Stimulated activated CD8-positive, alpha-beta memory T cell treated with anti-CD3 and anti-CD28 coated beads, Interleukin-12 subunit alpha, Interleukin-12 subunit beta, amount 100 ng/mL, for 24 hours (primary cell): ENCODE measurements around the gene SLC41A2.
A peak's percentile ranks its signal among the peaks of the same experiment; 100 is the strongest.

Experiments
- DNase-seq: peaks from one replicate; pipeline ENCODE4 v3.0.0-alpha.2; 2020; ENCODE audit errors: extremely low read depth

SLC41A2 gene

DNA sequence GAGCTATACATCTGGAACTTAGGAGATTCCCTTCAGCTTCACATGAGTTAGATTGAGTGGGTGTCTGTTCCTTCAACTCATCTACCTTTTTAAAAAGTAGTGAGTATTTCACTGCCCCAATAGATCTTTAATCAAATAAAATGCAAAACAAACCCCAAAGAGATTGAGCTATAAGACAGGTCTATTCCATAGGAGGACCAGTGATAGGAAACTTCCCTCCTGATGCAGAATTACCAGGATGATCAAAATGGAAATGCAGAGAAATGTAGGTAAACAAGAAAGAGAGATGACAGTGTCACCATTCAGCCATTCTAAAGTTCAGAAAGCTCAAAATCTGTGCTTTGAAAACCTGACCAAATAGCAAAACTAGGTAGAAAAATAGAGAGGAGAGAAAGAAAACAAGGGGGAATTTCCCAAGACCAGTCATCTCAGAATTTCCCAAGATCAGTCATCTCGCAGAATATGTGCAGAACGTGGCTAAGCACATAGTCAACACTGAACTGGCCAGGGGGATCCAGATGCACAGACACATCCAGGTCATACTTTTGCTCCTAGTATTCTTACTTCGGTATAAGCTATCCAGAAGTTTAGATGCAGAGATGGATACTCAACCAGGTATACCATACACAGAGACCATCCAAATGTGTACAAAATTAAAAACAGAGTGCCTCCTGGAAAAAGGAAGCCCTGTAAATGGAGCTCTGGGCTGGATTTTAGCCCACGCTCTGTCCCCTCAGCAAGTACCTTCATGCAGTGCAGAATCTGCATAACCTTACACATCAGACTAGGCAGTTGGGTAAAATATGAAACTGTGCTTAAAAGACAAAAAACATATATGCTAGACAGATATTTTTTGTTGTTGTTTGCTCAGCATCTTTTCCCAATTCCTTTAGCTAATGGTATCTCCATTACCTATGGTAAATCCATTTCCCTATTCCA is 27.4 kb downstream of the SLC41A2 start:
- DNase-seq: peak; percentile 11

DNA sequence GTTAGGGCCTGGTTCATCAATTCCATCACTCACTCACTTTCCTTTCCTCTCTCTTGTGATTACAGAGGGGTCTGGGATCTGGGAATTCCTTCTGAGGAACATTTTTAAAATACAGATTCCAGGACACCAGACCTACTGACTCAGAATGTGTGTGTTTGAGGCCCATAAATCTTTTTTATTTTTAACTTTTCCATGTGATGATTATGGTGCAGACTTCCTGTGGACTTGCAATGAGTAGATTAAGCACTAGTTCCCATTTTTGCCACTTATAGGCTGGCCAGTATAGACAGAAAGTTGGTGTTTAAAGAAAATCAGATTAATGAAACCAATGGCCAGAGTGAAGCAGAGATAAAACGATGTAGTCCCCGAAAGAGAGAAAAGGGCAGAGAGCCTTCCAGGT is 28.1 kb downstream of the SLC41A2 start:
- no peak for DNase-seq

DNA sequence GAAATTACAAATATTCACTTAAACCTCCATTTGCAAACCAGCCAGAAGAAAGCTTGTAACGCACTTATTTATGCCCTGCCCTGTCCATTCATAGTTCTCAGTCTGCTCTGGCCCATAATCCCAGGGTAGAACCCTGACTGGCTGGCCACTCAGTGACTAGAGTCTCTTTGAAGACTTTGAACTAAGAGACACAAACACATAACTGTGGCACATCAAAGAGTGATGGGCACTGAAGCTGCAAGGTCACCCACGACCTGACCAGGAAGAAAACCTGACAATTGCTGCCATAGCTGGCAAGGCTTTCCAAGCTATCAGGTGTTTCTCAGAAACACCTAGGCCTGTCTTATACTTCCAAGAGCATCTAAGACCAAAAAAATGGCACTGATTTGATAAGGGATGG is 28.7 kb downstream of the SLC41A2 start:
- no peak for DNase-seq

DNA sequence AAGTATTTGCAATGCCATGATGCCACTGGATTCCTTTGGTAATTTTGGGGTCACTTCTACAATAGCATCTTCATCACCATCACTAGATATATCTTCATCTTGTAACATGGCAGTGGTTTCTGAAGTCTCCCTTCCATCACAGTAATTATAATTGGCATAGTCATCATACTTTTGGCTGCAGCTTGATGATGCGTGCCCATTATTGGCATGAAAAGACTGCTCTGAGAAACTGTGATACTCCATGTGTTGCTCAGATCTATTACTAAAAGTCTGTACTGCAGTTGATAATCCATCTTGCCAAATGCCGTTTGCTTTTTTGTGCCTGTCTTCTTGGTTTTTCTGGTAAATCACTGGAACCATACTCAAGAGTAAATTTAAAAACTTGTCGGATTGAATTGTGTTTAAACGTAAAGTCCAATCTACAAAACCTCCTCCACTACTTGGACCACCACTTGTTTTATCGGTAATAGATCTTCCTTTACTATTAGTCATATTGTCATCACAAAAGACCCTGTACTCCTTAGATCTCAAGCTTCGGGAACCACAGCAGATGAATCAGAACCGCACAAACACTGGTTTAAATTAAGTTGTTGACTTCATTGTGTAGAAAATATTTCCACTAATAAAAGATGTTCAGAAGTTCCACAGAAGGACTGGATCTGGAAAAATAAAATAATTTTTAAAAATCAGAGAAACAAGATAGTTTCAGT is 29.9 kb downstream of the SLC41A2 start:
- no peak for DNase-seq

DNA sequence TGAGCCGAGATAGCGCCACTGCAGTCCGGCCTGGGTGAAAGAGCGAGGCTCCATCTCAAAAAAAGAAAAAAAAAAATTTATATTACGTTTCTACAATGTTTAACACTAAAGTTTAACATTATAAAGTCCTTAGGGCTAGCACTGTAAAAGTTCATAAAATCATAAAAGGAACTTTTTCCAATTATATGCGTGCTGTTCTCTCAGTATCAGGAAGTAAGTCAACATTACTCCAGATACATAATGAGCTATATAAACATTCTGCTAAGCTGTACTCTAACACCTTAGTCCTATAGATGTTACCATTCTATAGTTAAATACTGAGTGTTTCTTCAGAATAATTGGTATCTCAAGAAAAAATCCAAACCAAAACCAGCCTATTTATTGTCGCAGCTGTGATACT is 32.6 kb downstream of the SLC41A2 start:
- DNase-seq: no peak

DNA sequence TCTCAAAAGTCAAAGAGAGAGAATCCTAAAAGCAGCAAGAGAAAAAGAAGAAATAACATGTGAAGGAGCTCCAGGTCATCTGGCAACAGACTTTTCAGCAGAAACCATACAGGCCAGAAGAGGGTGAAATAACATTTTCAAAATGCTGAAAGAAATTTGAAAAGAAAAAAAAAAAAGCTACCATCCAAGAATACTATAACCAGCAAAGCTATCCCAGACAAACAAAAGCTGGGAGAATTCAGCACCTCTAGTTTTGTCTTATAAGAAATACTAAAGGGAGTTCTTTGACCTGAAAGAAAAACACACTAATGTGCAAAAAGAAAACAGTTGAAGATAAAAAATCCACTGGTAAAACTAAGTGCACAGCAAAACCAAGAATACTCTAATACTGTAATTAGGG is 36.8 kb downstream of the SLC41A2 start:
- DNase-seq: no peak

DNA sequence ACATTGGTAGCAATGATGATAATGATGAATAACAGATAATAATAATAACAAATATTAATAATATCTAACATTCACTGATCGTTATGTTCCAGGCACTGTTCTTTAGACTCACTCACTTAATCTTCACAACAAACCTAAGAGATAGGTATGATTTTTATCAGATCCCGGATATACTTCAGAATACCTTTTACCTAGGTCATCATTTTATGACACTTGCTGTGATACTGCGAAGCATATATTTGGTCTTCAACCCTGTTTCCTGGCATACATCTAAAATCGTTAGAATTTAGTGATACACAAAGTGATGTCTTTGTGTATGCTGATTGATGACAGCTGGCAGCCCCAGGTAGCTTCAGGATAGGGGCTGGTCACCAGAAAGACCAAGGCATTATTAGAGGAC is 46.1 kb downstream of the SLC41A2 start:
- no peak for DNase-seq

DNA sequence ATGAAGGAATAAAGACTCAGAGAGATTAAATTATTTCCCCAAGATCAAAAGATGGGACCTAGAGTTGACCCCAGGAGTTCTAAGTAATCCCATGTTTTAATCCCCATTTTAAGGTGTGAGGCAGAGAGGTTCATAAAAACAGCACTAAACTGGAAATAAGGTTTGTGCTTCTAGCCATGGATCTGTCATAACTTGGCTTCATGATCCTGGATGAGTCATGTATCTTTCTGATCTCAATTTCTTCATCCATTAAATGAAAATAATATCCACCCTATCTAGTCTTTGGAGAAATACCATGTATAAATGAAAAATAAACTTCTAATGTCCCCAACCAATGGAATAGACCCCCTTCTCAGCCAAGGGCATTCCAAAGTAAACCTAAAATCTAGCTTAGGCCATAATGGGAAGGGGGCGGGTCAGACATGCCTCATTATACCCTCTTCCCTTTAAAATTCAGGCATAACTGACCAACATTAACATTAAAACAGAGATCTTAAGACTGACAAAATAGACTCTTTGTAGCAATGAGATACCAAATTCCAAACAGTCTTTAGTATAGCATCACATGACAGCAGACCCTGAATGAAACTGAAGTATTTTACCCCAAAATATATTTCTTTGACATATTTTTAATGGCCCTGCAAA is 47.8 kb downstream of the SLC41A2 start:
- DNase-seq: no peak

DNA sequence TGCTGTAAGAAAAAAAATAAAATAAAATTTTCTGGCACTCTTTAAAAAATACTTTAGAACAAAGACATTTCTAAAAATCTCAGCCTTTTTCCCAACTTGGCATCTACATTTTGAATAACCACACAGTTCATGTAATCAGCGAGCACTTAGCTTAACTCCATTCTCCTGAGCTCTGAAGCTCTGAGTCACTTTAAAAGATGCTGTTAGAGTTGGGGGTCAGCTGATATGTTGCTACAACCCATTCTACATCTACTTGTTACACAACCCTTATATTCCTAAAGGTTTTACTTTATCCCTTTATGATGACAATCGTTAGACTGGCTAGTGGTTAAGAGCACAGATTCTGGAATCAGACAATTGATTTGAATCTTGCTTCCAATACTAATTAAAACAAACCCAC is 48.3 kb downstream of the SLC41A2 start:
- no peak for DNase-seq
